Skeletal muscle cell (primary cell): ENCODE measurements around the gene TACR1.

ENCODE experiments used
- DNase-seq: peaks from one replicate; pipeline ENCODE4 v3.0.0-alpha.2; 2010; ENCODE audit warnings: low read depth
- H3K4me3 ChIP-seq: 2 replicates; pipeline ENCODE4 v1.5.1; 2011; ENCODE audit warnings: low read depth, mild to moderate bottlenecking, control low read depth, low read length, moderate library complexity

TACR1 gene

GRCh38 chr2:75002007-75002406, 197.3 kb downstream of the TACR1 start:
- DNase-seq: no peak
- H3K4me3 ChIP-seq: no peak overlapping the region

GRCh38 chr2:74999468-74999867, 199.9 kb downstream of the TACR1 start:
- no peak for DNase-seq
- H3K4me3 ChIP-seq: no peak overlapping the region
